ENCODE measurements around the gene CPNE5. TPM values are rescaled to one million over a fixed set of nuclear protein-coding genes. Genes with fewer than 3 reads are reported as not detected.

The CPNE5 gene
- total and polyA plus RNA-seq, 4 donors = 0.93 to 5.2 (median 3.8) TPM

- H3K36me3 ChIP-seq (ENCODE audit: control insufficient read depth in 4 of 4, insufficient read depth in 4 of 4, low read length in 4 of 4) = no peaks in the 10 kb centered on the region
- H3K9me3 ChIP-seq (ENCODE audit: control insufficient read depth in 4 of 4, insufficient read depth in 3 of 4, low read length in 3 of 4) = no peaks in the 10 kb centered on the region
- no peak for DNase-seq
- no peaks in the 10 kb centered on the region for H3K4me1 ChIP-seq (ENCODE audit: control insufficient read depth in 5 of 5, insufficient read depth in 5 of 5, low read length in 5 of 5)
- H3K9ac ChIP-seq (ENCODE audit: insufficient read depth in 1 of 2, low read length in 2 of 2) = no peak overlapping the region
- H3K4me3 ChIP-seq = no peak overlapping the region
- ATAC-seq (ENCODE audit: insufficient read depth, low FRiP score) = no peak
- no peak overlapping the region for H3K27ac ChIP-seq (ENCODE audit: low read depth in 1 of 2, low read length in 1 of 2)
- WGBS, 2 donors = 60 to 86% methylated on average over 8 of the region's 8 CpGs
- no peaks in the 10 kb centered on the region for H3K27me3 ChIP-seq (ENCODE audit: control insufficient read depth in 3 of 3, insufficient read depth in 3 of 3, low read length in 2 of 3)
- TF ChIP-seq CTCF (IDR thresholded peaks at IDR 0.05; ENCODE audit: control extremely low read depth, extremely low read depth) = no peak
These were observed 140.4 kb downstream of the CPNE5 start for GRCh38 chr6:36698871-36699271.

- no peak overlapping the region for H3K9ac ChIP-seq (ENCODE audit: insufficient read depth in 1 of 2, low read length in 2 of 2)
- ATAC-seq (ENCODE audit: insufficient read depth, low FRiP score) (no peak), DNase-seq (no peak)
- H3K4me1 ChIP-seq (ENCODE audit: control insufficient read depth in 5 of 5, insufficient read depth in 5 of 5, low read length in 5 of 5) = no peaks in the 10 kb centered on the region
- 59 to 81% methylated on average over 6 of the region's 6 CpGs for WGBS, 2 donors
- H3K27ac ChIP-seq (ENCODE audit: low read depth in 1 of 2, low read length in 1 of 2) = no peak overlapping the region
- H3K27me3 ChIP-seq (ENCODE audit: control insufficient read depth in 3 of 3, insufficient read depth in 3 of 3, low read length in 2 of 3) = no peaks in the 10 kb centered on the region
- TF ChIP-seq CTCF (IDR thresholded peaks at IDR 0.05; ENCODE audit: control extremely low read depth, extremely low read depth) = no peak
- H3K4me3 ChIP-seq = no peak overlapping the region
- H3K9me3 ChIP-seq (ENCODE audit: control insufficient read depth in 4 of 4, insufficient read depth in 3 of 4, low read length in 3 of 4) = no peaks in the 10 kb centered on the region
- no peaks in the 10 kb centered on the region for H3K36me3 ChIP-seq (ENCODE audit: control insufficient read depth in 4 of 4, insufficient read depth in 4 of 4, low read length in 4 of 4)
These were observed 141.0 kb downstream of the CPNE5 start for GRCh38 chr6:36698196-36698595.

GRCh38 chr6:36697481-36697903 lies 141.8 kb downstream of the CPNE5 start, which contains the start of gene RAB44:
RAB44 (plus strand) TSS chr6:36697826; CDS start chr6:36704236, 6,410 bp downstream.
- Histone ChIP-seq H3K27ac (ENCODE audit: low read depth in 1 of 2, low read length in 1 of 2) (no peak within 1 kb of the TSS), H3K4me1 (ENCODE audit: control insufficient read depth in 5 of 5, insufficient read depth in 5 of 5, low read length in 5 of 5) (no peaks in the 10 kb centered on the region), H3K9me3 (ENCODE audit: control insufficient read depth in 4 of 4, insufficient read depth in 3 of 4, low read length in 3 of 4) (no peaks in the 10 kb centered on the region), H3K36me3 (ENCODE audit: control insufficient read depth in 4 of 4, insufficient read depth in 4 of 4, low read length in 4 of 4) (no peaks in the 10 kb centered on the region), H3K4me3 (no peak within 1 kb of the TSS), H3K27me3 (ENCODE audit: control insufficient read depth in 3 of 3, insufficient read depth in 3 of 3, low read length in 2 of 3) (no peaks in the 10 kb centered on the region), H3K9ac (ENCODE audit: insufficient read depth in 1 of 2, low read length in 2 of 2) (no peak within 1 kb of the TSS)
- no peak for TF ChIP-seq CTCF (IDR thresholded peaks at IDR 0.05; ENCODE audit: control extremely low read depth, extremely low read depth)
- DNase-seq = no peak
- no peak for ATAC-seq (ENCODE audit: insufficient read depth, low FRiP score)
- 44 to 68% methylated on average over 7 of the region's 7 CpGs for WGBS, 2 donors

- ATAC-seq (ENCODE audit: insufficient read depth, low FRiP score) (no peak), DNase-seq (no peak)
- no peaks in the 10 kb centered on the region for H3K9me3 ChIP-seq (ENCODE audit: control insufficient read depth in 4 of 4, insufficient read depth in 3 of 4, low read length in 3 of 4)
- H3K27ac ChIP-seq (ENCODE audit: low read depth in 1 of 2, low read length in 1 of 2) = no peak overlapping the region
- no peak overlapping the region for H3K9ac ChIP-seq (ENCODE audit: insufficient read depth in 1 of 2, low read length in 2 of 2)
- WGBS, 2 donors = 82 to 90% methylated on average over 2 of the region's 2 CpGs
- H3K4me1 ChIP-seq (ENCODE audit: control insufficient read depth in 5 of 5, insufficient read depth in 5 of 5, low read length in 5 of 5) = peaks cover 0 to 5% (median 0%) of the 10 kb centered on the region in 5 donors
- TF ChIP-seq CTCF (IDR thresholded peaks at IDR 0.05; ENCODE audit: control extremely low read depth, extremely low read depth) = no peak
- H3K4me3 ChIP-seq = no peak overlapping the region
- no peaks in the 10 kb centered on the region for H3K36me3 ChIP-seq (ENCODE audit: control insufficient read depth in 4 of 4, insufficient read depth in 4 of 4, low read length in 4 of 4)
- no peaks in the 10 kb centered on the region for H3K27me3 ChIP-seq (ENCODE audit: control insufficient read depth in 3 of 3, insufficient read depth in 3 of 3, low read length in 2 of 3)
These were observed 143.8 kb downstream of the CPNE5 start for GRCh38 chr6:36695414-36695813.

Data from lung (tissue), 12 donors.